NCI-H2227 treated with DMSO at 0.1 percent for 48 hours (cell line): ENCODE results near the gene CCR5.
A peak's percentile ranks its signal among the peaks of the same experiment; 100 is the strongest.
"Not testable (repeated sequence)": the region's sequence is repeated elsewhere in the genome, so short reads cannot be mapped to it uniquely, and the experiment has no call there.

Experiments
- DNase-seq: peaks from one replicate; lab custom pipeline; 2025; lab: John Stamatoyannopoulos, UW

CCR5 gene

GRCh38 chr3:46386205-46386604, 15.5 kb downstream of the CCR5 start:
- no peak for DNase-seq

- DNase-seq = not testable (repeated sequence)
These were observed 18.1 kb downstream of the CCR5 start for GRCh38 chr3:46388847-46389246.

GRCh38 chr3:46389306-46389705, 18.6 kb downstream of the CCR5 start:
- DNase-seq = no peak

GRCh38 chr3:46391526-46391925, 20.8 kb downstream of the CCR5 start:
- not testable (repeated sequence) for DNase-seq

- DNase-seq = no peak
These were observed 22.3 kb downstream of the CCR5 start for GRCh38 chr3:46393011-46393410.

- no peak for DNase-seq
These were observed 23.0 kb downstream of the CCR5 start for GRCh38 chr3:46393554-46394434.

- DNase-seq = no peak
These were observed 24.5 kb downstream of the CCR5 start for GRCh38 chr3:46395210-46395661.

GRCh38 chr3:46395766-46396530, 25.2 kb downstream of the CCR5 start:
- DNase-seq = no peak

- DNase-seq = no peak
These were observed 26.4 kb downstream of the CCR5 start for GRCh38 chr3:46397111-46397510.

GRCh38 chr3:46398186-46398955, 27.6 kb downstream of the CCR5 start:
- DNase-seq = no peak

GRCh38 chr3:46399098-46399497, 28.4 kb downstream of the CCR5 start:
- DNase-seq = no peak

- no peak for DNase-seq
These were observed 28.8 kb downstream of the CCR5 start for GRCh38 chr3:46399557-46399956.

GRCh38 chr3:46400000-46400734, 29.4 kb downstream of the CCR5 start:
- DNase-seq = peak; percentile 65

- DNase-seq = no peak
These were observed 30.1 kb downstream of the CCR5 start for GRCh38 chr3:46400846-46401245.

GRCh38 chr3:46401579-46401978, 30.8 kb downstream of the CCR5 start:
- no peak for DNase-seq

GRCh38 chr3:46402902-46403301, 32.2 kb downstream of the CCR5 start:
- not testable (repeated sequence) for DNase-seq

- DNase-seq = no peak
These were observed 34.7 kb downstream of the CCR5 start for GRCh38 chr3:46405301-46406019.

GRCh38 chr3:46406443-46406787, 35.7 kb downstream of the CCR5 start:
- DNase-seq = no peak

GRCh38 chr3:46406788-46407611, 36.3 kb downstream of the CCR5 start, which contains the start of the genes CCR5AS and CCRL2:
Gene CCR5AS, minus strand, starts transcription at chr3:46407066.
Gene CCRL2, plus strand, starts transcription at chr3:46407259. Its CDS starts 821 bp downstream, at chr3:46408080.
- DNase-seq = no peak

GRCh38 chr3:46407970-46408369, 37.2 kb downstream of the CCR5 start:
- DNase-seq = no peak
